K562 treated with DMSO at 1 percent for 12 hours (cell line): ENCODE measurements around the gene LIPA. TPM values are rescaled to one million over a fixed set of nuclear protein-coding genes. Genes with fewer than 3 reads are reported as not detected.

Experiments used
- total RNA-seq: library from RNA; unstranded; fragments of 300-600 nt; gene quantifications from 2 replicates; pipeline ENCODE4 v1.2.3, GENCODE V29; 2022; ENCODE audit not compliant: insufficient read depth

The LIPA gene
- total RNA-seq = not detected in 2 replicates

GRCh38 chr10:89251409-89252224 is at the start of gene LIPA:
Gene LIPA, minus strand, starts transcription at chr10:89251775. Its CDS starts 4,127 bp downstream, at chr10:89247648.

GRCh38 chr10:89207181-89207800 is 44.3 kb downstream of the LIPA start, which contains the start of gene CH25H:
Gene CH25H, minus strand, starts transcription at chr10:89207317. Its CDS starts 25 bp downstream, at chr10:89207292.

Other genes starting within 250 kb of the LIPA start
- gene CH25H, start 44.5 kb downstream of the LIPA start, total RNA-seq = not detected in 2 replicates
- gene IFIT2, start 50.3 kb upstream of the LIPA start, total RNA-seq = 0.83 TPM in 1 of 2 replicates, not detected in the other
- gene IFIT3, start 76.2 kb upstream of the LIPA start, total RNA-seq = 2.9 and 5.5 TPM in 2 replicates
- gene IFIT1B, start 126.3 kb upstream of the LIPA start, total RNA-seq = not detected in 2 replicates
- gene IFIT1, start 140.8 kb upstream of the LIPA start, total RNA-seq = 0.27 TPM in 1 of 2 replicates, not detected in the other
- 0.25 TPM in 1 of 2 replicates, not detected in the other for gene IFIT5, start 162.8 kb upstream of the LIPA start, total RNA-seq